ENCODE measurements around the gene MPDU1.

DNA sequence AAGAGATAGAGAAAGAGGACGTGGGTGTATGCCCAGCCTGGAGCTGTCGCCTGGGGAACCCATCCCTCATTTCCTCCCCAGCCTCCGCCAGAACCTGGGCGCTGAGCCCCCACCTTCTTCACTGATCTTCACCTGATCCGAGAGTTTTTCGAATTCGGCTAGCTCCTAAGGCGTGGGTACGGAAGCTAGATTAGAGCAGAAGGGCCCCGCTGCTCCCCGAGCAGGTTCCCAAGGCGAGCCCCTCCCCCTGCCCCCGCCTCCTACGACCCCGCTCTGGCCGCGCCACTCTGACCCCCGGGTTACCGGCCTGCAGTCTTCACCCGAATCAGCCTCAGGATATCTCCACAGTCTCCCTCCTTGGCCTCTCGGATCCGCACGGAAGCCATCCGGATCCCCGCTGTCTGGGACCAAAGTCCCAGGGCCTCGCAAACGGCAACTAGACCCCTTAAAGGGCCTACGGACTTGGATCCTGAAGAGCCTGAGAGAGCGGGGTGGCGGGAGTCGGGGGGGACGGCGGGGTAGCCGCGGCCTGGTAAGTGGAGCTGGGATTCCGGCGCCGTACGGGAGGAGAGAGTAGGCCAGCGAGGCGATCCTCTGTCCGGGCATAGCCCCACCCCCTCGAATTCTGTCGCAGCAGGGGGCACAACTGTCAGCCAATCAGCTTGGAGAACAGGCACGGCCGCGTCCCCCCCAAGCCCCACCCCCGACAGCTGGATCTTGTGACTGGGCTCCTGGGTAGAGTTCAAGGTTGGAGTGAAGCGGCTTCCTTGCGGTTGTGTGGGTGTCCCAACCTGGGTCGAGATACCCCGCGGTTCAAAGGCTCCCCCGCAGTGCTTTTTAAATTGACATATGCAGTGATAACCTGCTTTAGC is 43.8 kb downstream of the MPDU1 start, which contains the start of gene SAT2:
- no peak for TF ChIP-seq EZH2 (IDR thresholded peaks at IDR 0.05; ENCODE audit: borderline replicate concordance, low read depth, low read length, severe bottlenecking)
- TF ChIP-seq, protein P1, sequence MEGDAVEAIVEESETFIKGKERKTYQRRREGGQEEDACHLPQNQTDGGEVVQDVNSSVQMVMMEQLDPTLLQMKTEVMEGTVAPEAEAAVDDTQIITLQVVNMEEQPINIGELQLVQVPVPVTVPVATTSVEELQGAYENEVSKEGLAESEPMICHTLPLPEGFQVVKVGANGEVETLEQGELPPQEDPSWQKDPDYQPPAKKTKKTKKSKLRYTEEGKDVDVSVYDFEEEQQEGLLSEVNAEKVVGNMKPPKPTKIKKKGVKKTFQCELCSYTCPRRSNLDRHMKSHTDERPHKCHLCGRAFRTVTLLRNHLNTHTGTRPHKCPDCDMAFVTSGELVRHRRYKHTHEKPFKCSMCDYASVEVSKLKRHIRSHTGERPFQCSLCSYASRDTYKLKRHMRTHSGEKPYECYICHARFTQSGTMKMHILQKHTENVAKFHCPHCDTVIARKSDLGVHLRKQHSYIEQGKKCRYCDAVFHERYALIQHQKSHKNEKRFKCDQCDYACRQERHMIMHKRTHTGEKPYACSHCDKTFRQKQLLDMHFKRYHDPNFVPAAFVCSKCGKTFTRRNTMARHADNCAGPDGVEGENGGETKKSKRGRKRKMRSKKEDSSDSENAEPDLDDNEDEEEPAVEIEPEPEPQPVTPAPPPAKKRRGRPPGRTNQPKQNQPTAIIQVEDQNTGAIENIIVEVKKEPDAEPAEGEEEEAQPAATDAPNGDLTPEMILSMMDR (IDR thresholded peaks at IDR 0.05; ENCODE audit: borderline replicate concordance, extremely low read depth, low read length, poor library complexity, severe bottlenecking), result no peak

All from DND-41 (cell line).